H1 (cell line): ENCODE measurements around the gene PIK3R6. TPM values are rescaled to one million over a fixed set of nuclear protein-coding genes. Genes with fewer than 3 reads are reported as not detected.

Source experiments
- CTCF ChIA-PET: fragments of 300-600 bp; sonication (Branson Sonifier 250); formaldehyde crosslinking; loops from one replicate; lab custom pipeline; 2021; ENCODE audit not compliant: partially characterized antibody; lab: Charles Lee
- POLR2A ChIA-PET: fragments of 300-600 bp; sonication (Branson Sonifier 250); formaldehyde crosslinking; loops from one replicate; lab custom pipeline; 2021; ENCODE audit warnings: inconsistent platforms; ENCODE audit not compliant: partially characterized antibody; lab: Charles Lee
- DNase-seq, 2 experiments: peaks; one replicate each; pipeline versions ENCODE4 v3.0.0 to v3.0.0-alpha.2; 2010 to 2022; ENCODE audit warnings: low spot score in 2 of 2, low read depth in 1 of 2, mixed read lengths in 1 of 2
- FAIRE-seq: peaks from 2 replicates; lab custom pipeline; 2011; peaks lifted over from hg19 to GRCh38; lab: Jason Lieb, UNC
- H2AFZ ChIP-seq: 2 replicates; pipeline ENCODE4 v1.8.1; 2012; ENCODE audit warnings: low read length, inconsistent platforms
- H2AK5ac ChIP-seq: 2 replicates; pipeline ENCODE4 v1.6.1; 2013; ENCODE audit warnings: low read depth, low read length
- H2BK120ac ChIP-seq: replicated peaks from 2 replicates; pipeline ENCODE3; 2013; ENCODE audit warnings: low read depth, low read length, inconsistent platforms
- H2BK12ac ChIP-seq: 2 replicates; pipeline ENCODE4 v1.6.1; 2013; ENCODE audit warnings: low read depth, low read length
- H2BK15ac ChIP-seq: 2 replicates; pipeline ENCODE4 v1.6.1; 2013; ENCODE audit warnings: low read length
- H2BK20ac ChIP-seq: 2 replicates; pipeline ENCODE4 v1.6.1; 2013; ENCODE audit warnings: low read length
- H2BK5ac ChIP-seq: 2 replicates; pipeline ENCODE4 v1.6.1; 2013; ENCODE audit warnings: low read depth, low read length
- H3K14ac ChIP-seq: 2 replicates; pipeline ENCODE4 v1.6.1; 2013; ENCODE audit warnings: inconsistent platforms; ENCODE audit not compliant: insufficient read length
- H3K18ac ChIP-seq: 2 replicates; pipeline ENCODE4 v1.6.1; 2013; ENCODE audit warnings: low read length; ENCODE audit errors: extremely low read depth
- H3K23ac ChIP-seq: 2 replicates; pipeline ENCODE4 v1.6.1; 2013; ENCODE audit warnings: inconsistent platforms; ENCODE audit not compliant: insufficient read length
- H3K23me2 ChIP-seq: 2 replicates; pipeline ENCODE4 v1.6.1; 2013; ENCODE audit warnings: low read depth, low read length
- H3K27ac ChIP-seq: 2 replicates; pipeline ENCODE4 v1.6.1; 2011; ENCODE audit warnings: low read depth, low read length, inconsistent platforms
- H3K27me3 ChIP-seq, 4 experiments: replicated peaks in 1 of 4; 1 replicate in 1 of 4; 2 replicates in 3 of 4; pipeline versions ENCODE4 v1.6.1 to v1.8.1; 2011 to 2013; ENCODE audit warnings: low read length in 3 of 4, mild to moderate bottlenecking in 3 of 4, inconsistent platforms in 2 of 4, mixed read lengths in 2 of 4, moderate library complexity in 1 of 4; ENCODE audit not compliant: control insufficient read depth in 3 of 4, insufficient read depth in 3 of 4; ENCODE audit errors: extremely low read depth in 1 of 4
- H3K36me3 ChIP-seq, 4 experiments: 2 replicates each; pipeline versions ENCODE4 v1.6.1 to v1.8.1; 2011 to 2013; ENCODE audit warnings: mild to moderate bottlenecking in 4 of 4, low read length in 3 of 4, moderate library complexity in 2 of 4, control low read depth in 1 of 4, inconsistent platforms in 1 of 4; ENCODE audit not compliant: insufficient read depth in 4 of 4, control insufficient read depth in 2 of 4
- H3K4ac ChIP-seq: replicated peaks from 2 replicates; pipeline ENCODE3; 2013; ENCODE audit warnings: low read length, low read depth, mixed read lengths, inconsistent platforms; ENCODE audit not compliant: insufficient read length
- H3K4me1 ChIP-seq, 4 experiments: replicated peaks in 1 of 4; 1 replicate in 1 of 4; 2 replicates in 3 of 4; pipeline versions ENCODE4 v1.6.1 to v1.8.1; 2011 to 2013; ENCODE audit warnings: low read length in 3 of 4, inconsistent platforms in 2 of 4, mixed read lengths in 1 of 4; ENCODE audit not compliant: insufficient read depth in 4 of 4, control insufficient read depth in 3 of 4
- H3K4me2 ChIP-seq, 2 experiments: 2 replicates each; pipeline versions ENCODE4 v1.6.1 to v1.8.1; 2011 to 2013; ENCODE audit warnings: low read depth in 2 of 2, low read length in 2 of 2, control low read depth in 1 of 2, inconsistent platforms in 1 of 2, mild to moderate bottlenecking in 1 of 2; ENCODE audit not compliant: insufficient read depth in 1 of 2
- H3K4me3 ChIP-seq, 4 experiments: fragments of 200-600, 300-600 bp in 1 of 4; sonication (generic), shearing (Covaris generic), sonication (Bioruptor Twin) in 1 of 4; 2 replicates each; pipeline versions ENCODE4 v1.5.1 to v1.8.1; 2011 to 2016; ENCODE audit warnings: low read length in 4 of 4, low read depth in 3 of 4, control low read depth in 2 of 4, inconsistent platforms in 2 of 4, mild to moderate bottlenecking in 2 of 4, mixed read lengths in 1 of 4, moderate library complexity in 1 of 4; ENCODE audit not compliant: insufficient read depth in 2 of 4; ENCODE audit errors: extremely low read depth in 1 of 4
- H3K56ac ChIP-seq: replicated peaks from 2 replicates; pipeline ENCODE3; 2013; ENCODE audit warnings: low read depth, mild to moderate bottlenecking, mixed read lengths, low read length, inconsistent platforms; ENCODE audit not compliant: insufficient read length
- H3K79me1 ChIP-seq: 2 replicates; pipeline ENCODE4 v1.6.1; 2013; ENCODE audit warnings: low read depth, low read length, control low read depth
- H3K79me2 ChIP-seq, 2 experiments: 2 replicates each; pipeline versions ENCODE4 v1.6.1 to v1.8.1; 2012 to 2013; ENCODE audit warnings: low read length in 2 of 2, mild to moderate bottlenecking in 2 of 2, inconsistent platforms in 1 of 2; ENCODE audit not compliant: insufficient read depth in 2 of 2, control insufficient read depth in 1 of 2
- H3K9ac ChIP-seq, 4 experiments: replicated peaks in 1 of 4; 1 replicate in 1 of 4; 2 replicates in 3 of 4; pipeline versions ENCODE4 v1.6.1 to v1.8.1; 2011 to 2013; ENCODE audit warnings: low read depth in 3 of 4, low read length in 3 of 4, control low read depth in 2 of 4, mild to moderate bottlenecking in 2 of 4, moderate library complexity in 2 of 4, inconsistent platforms in 1 of 4; ENCODE audit errors: extremely low read depth in 1 of 4
- H3K9me3 ChIP-seq, 2 experiments: 2 replicates each; pipeline versions ENCODE4 v1.6.1 to v1.8.1; 2012 to 2013; ENCODE audit warnings: mild to moderate bottlenecking in 2 of 2, moderate library complexity in 2 of 2, control low read depth in 1 of 2, inconsistent platforms in 1 of 2, low read depth in 1 of 2, low read length in 1 of 2, mixed read lengths in 1 of 2; ENCODE audit not compliant: insufficient read depth in 2 of 2
- H4K20me1 ChIP-seq, 2 experiments: replicated peaks in 1 of 2; 2 replicates each; pipeline versions ENCODE3 to v1.8.1; 2011 to 2013; ENCODE audit warnings: inconsistent platforms in 2 of 2, low read length in 2 of 2, mild to moderate bottlenecking in 1 of 2; ENCODE audit not compliant: insufficient read depth in 2 of 2, control insufficient read depth in 1 of 2
- H4K5ac ChIP-seq: 2 replicates; pipeline ENCODE4 v1.6.1; 2013; ENCODE audit warnings: low read length, low read depth, mixed read lengths, inconsistent platforms; ENCODE audit not compliant: insufficient read length
- H4K8ac ChIP-seq: 2 replicates; pipeline ENCODE4 v1.8.0; 2013; ENCODE audit warnings: mild to moderate bottlenecking, moderate library complexity, low read length, inconsistent platforms; ENCODE audit not compliant: insufficient read depth; ENCODE audit errors: extremely low read depth
- H4K91ac ChIP-seq: replicated peaks from 2 replicates; pipeline ENCODE3; 2013; ENCODE audit warnings: low read length, mixed read lengths, inconsistent platforms; ENCODE audit not compliant: insufficient read length
- BRCA1 ChIP-seq: IDR thresholded peaks from 2 replicates; pipeline ENCODE4 v1.6.1; 2012; ENCODE audit warnings: low read depth, low read length, improper control_type of control experiment
- CBX8 ChIP-seq: fragments of 300-800, 300-1000 bp; sonication (generic); IDR thresholded peaks from 2 replicates; pipeline ENCODE4 v1.7.1; 2016; ENCODE audit warnings: low read depth, low read length, borderline replicate concordance
- HDAC6 ChIP-seq: IDR thresholded peaks from one replicate; pipeline ENCODE4 v1.7.1; 2012; ENCODE audit warnings: low read depth, mild to moderate bottlenecking, inconsistent platforms, low read length, moderate library complexity
- JUND ChIP-seq: IDR thresholded peaks from 2 replicates; pipeline ENCODE4 v1.6.1; 2011; ENCODE audit warnings: mild to moderate bottlenecking, improper control_type of control experiment, low read length
- NANOG ChIP-seq: IDR thresholded peaks from 2 replicates; pipeline ENCODE4 v1.6.1; 2011; ENCODE audit warnings: low read length, low read depth, mild to moderate bottlenecking, inconsistent platforms; ENCODE audit not compliant: insufficient read depth, poor library complexity, severe bottlenecking
- SAP30 ChIP-seq: fragments of 300-600 bp; sonication (generic); IDR thresholded peaks from 2 replicates; pipeline ENCODE4 v1.7.1; 2012; ENCODE audit warnings: low read length, moderate library complexity, mild to moderate bottlenecking, inconsistent platforms; ENCODE audit not compliant: insufficient read depth, insufficient replicate concordance
- WGBS, 2 experiments: shearing (Covaris generic) in 1 of 2; methylation state at CpG; one replicate each; pipeline versions ENCODE4 v1.1.6 to v1.1.7; 2013 to 2015; ENCODE audit warnings: low lambda C conversion rate in 2 of 2, mixed read lengths in 2 of 2, inconsistent platforms in 1 of 2, low coverage in 1 of 2, missing lambda C conversion rate in 1 of 2; ENCODE audit not compliant: insufficient replicate concordance in 2 of 2, insufficient coverage in 1 of 2, insufficient read length in 1 of 2; ENCODE audit errors: extremely low coverage in 1 of 2, missing lambda C conversion rate in 1 of 2; 5-methylcytosine and 5-hydroxymethylcytosine counted together
- polyA plus RNA-seq, 7 experiments: library from polyadenylated mRNA; depleted of rRNA in 3 of 7; stranded (reverse) in 5 of 7; unstranded in 2 of 7; fragments of >200 nt in 5 of 7; fragments of 200-250 nt in 2 of 7; gene quantifications; 1 replicate in 5 of 7; 2 replicates in 1 of 7; 4 replicates in 1 of 7; pipeline versions ENCODE4 v1.2.1 to v1.2.3, GENCODE V29; 2011 to 2013; ENCODE audit warnings: missing spikeins in 2 of 7, mixed read lengths in 2 of 7
- total RNA-seq: library from RNA; stranded (reverse); fragmentation: NEBNext Ultra II Directional; extraction: Animal tissue kit (Norgen Biotek cat#: 25700); gene quantifications from 2 replicates; pipeline ENCODE4 v1.2.1, GENCODE V29; 2021

Gene PIK3R6
- total and polyA plus RNA-seq, 2 of the 8 experiments (the other 6 are each of a cell fraction or from before 2014, with no cell fraction given): 0.24 to 1.2 TPM

GRCh38 chr17:8870406-8871040, 3.0 kb upstream of the PIK3R6 start:
- POLR2A ChIA-PET: no interaction called here
- TF ChIP-seq BRCA1 (no peak), SAP30 (no peak), HDAC6 (no peak), JUND (no peak), CBX8 (no peak), NANOG (no peak)
- H3K27me3 ChIP-seq: peaks cover 0 to 2% (median 0%) of the 10 kb centered on the region in 4 experiments; a peak in 2 of 7 replicates
- H2BK20ac ChIP-seq: no peak overlapping the region
- no peak overlapping the region for H3K14ac ChIP-seq
- H3K79me2 ChIP-seq: no peaks in the 10 kb centered on the region
- no peak overlapping the region for H3K9ac ChIP-seq
- WGBS, 2 experiments: 85% methylated on average over 13 of the region's 13 CpGs; no CpG with 5 or more reads in 1 of the 2 experiments
- no peak overlapping the region for H4K8ac ChIP-seq
- H3K36me3 ChIP-seq: no peaks in the 10 kb centered on the region
- H3K9me3 ChIP-seq: no peaks in the 10 kb centered on the region
- CTCF ChIA-PET: interaction anchor here (1.4 to 2.5 kb wide), 2 partner anchors 11 to 24 kb away, joined by 4 to 11 read pairs; no protein-coding TSS in a partner anchor
- no peak overlapping the region for H3K18ac ChIP-seq
- no peaks in the 10 kb centered on the region for H4K20me1 ChIP-seq
- H3K23ac ChIP-seq: no peak overlapping the region
- H2BK5ac ChIP-seq: no peak overlapping the region
- H3K27ac ChIP-seq: no peak overlapping the region
- no peak overlapping the region for H3K4me2 ChIP-seq
- H2BK12ac ChIP-seq: no peak overlapping the region
- H3K79me1 ChIP-seq: no peaks in the 10 kb centered on the region
- DNase-seq (no peak), FAIRE-seq (no peak)
- H2AFZ ChIP-seq: no peak overlapping the region
- H4K5ac ChIP-seq: no peak overlapping the region
- peaks cover 0 to 6% (median 3%) of the 10 kb centered on the region in 4 experiments; a peak in 6 of 7 replicates for H3K4me1 ChIP-seq
- no peak overlapping the region for H2AK5ac ChIP-seq
- no peak overlapping the region for H2BK120ac ChIP-seq
- H4K91ac ChIP-seq: no peak overlapping the region
- no peak overlapping the region for H3K4me3 ChIP-seq
- no peak overlapping the region for H3K56ac ChIP-seq
- no peak overlapping the region for H2BK15ac ChIP-seq
- H3K4ac ChIP-seq: no peak overlapping the region
- H3K23me2 ChIP-seq: no peaks in the 10 kb centered on the region
